ENCODE data around the gene NF1. TPM values are rescaled to one million over a fixed set of nuclear protein-coding genes. Genes with fewer than 3 reads are reported as not detected.
A peak's percentile ranks its signal among the peaks of the same experiment; 100 is the strongest.

Gene NF1
- total RNA-seq, 4 donors from 2014 or later = 15.6 to 48.4 (median 26.9) TPM

DNA sequence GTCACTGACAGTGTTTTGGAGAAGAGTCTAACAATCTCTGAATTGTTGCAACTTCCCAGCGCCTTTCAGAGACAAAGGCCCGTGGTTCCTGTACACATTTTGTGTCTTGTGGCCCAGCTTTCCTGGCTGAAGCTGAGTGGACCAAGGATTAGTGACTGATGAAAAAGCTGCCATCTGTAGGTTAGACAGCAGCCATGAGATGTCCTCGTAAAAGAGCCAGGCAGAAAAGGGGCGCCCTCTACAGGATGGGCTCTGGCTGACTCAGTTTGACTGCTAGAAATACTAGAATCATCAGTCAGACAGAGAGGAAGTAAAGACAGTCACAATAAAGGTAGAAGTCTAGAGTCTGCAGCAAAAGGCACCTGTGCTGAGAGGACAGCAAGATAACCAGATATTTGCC lies 26.5 kb upstream of the NF1 start:
- peak overlapping the region in 1 of 4 donors; percentile 8 for H3K27ac ChIP-seq
- no peaks in the 10 kb centered on the region for H3K36me3 ChIP-seq
- no peak overlapping the region for H3K4me3 ChIP-seq
- no peak for TF ChIP-seq POLR2A (IDR thresholded peaks at IDR 0.05)
- TF ChIP-seq, protein P1, sequence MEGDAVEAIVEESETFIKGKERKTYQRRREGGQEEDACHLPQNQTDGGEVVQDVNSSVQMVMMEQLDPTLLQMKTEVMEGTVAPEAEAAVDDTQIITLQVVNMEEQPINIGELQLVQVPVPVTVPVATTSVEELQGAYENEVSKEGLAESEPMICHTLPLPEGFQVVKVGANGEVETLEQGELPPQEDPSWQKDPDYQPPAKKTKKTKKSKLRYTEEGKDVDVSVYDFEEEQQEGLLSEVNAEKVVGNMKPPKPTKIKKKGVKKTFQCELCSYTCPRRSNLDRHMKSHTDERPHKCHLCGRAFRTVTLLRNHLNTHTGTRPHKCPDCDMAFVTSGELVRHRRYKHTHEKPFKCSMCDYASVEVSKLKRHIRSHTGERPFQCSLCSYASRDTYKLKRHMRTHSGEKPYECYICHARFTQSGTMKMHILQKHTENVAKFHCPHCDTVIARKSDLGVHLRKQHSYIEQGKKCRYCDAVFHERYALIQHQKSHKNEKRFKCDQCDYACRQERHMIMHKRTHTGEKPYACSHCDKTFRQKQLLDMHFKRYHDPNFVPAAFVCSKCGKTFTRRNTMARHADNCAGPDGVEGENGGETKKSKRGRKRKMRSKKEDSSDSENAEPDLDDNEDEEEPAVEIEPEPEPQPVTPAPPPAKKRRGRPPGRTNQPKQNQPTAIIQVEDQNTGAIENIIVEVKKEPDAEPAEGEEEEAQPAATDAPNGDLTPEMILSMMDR (IDR thresholded peaks at IDR 0.05) = peak in 2 of 6 experiments; percentile 10 to 40
- DNase-seq = no peak
- 56 to 68% methylated on average over 4 of the region's 4 CpGs for WGBS, 2 donors
- peaks cover 0 to 49% (median 16%) of the 10 kb centered on the region in 3 donors for H3K4me1 ChIP-seq
- no peaks in the 10 kb centered on the region for H3K9me3 ChIP-seq
- intact Hi-C loops (cut with DNase I) = no loop called here
- peaks cover 0 to 16% (median 0%) of the 10 kb centered on the region in 4 donors for H3K27me3 ChIP-seq

DNA sequence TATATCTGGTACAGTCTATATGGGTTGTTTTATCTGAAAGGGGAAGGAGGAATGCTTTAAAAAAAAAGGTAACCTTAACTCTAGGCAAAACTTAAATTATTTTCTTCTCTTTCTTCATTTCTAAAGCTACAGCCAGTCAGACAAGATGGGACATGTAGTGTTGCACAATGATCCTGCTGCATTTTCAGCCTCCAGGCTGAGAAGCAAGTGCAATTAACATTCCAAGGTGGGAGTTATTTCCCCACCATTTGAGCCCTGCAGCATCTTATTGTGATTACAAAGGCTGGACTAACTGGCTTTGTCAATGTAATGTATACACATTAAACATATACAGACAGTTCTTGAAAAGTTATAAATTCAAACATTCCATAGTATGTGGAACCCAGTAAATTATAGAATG lies 22.6 kb upstream of the NF1 start:
- H3K27ac ChIP-seq = no peak overlapping the region
- intact Hi-C loops (cut with DNase I) = no loop called here

DNA sequence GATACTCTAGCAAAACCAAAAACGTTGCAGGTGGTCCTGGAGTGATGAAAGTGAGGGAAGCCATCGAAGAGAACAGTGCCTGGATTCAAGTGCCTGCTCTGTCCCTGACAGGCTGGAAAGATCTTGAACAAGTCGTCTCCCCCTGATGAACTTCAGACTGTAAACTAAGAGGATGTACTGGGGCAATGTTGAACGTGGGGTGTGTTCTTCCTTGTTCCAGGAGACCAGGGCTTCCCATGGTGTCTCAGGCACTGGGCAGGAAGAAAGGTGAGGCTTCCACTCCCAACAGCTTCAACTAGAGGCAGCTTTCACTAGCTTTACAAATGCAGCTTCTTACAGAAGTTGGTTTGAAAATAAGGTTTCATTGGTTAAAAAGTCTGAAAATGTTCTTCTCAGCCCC lies 21.4 kb upstream of the NF1 start:
- H3K4me1 ChIP-seq = peaks cover 0 to 37% (median 5%) of the 10 kb centered on the region in 3 donors
- no peaks in the 10 kb centered on the region for H3K9me3 ChIP-seq
- peaks cover 0 to 7% (median 0%) of the 10 kb centered on the region in 4 donors for H3K27me3 ChIP-seq
- intact Hi-C loops (cut with DNase I) = no loop called here
- H3K27ac ChIP-seq = no peak overlapping the region
- no peak overlapping the region for H3K4me3 ChIP-seq
- 44 to 59% methylated on average over 4 of the region's 4 CpGs for WGBS, 2 donors
- TF ChIP-seq, protein P1 (IDR thresholded peaks at IDR 0.05) = no peak
- no peak for TF ChIP-seq POLR2A (IDR thresholded peaks at IDR 0.05)
- H3K36me3 ChIP-seq = no peaks in the 10 kb centered on the region
- DNase-seq = no peak

More for the DNA sequence above, 22.6 kb upstream of the NF1 start:
- peaks cover 0 to 7% (median 0%) of the 10 kb centered on the region in 4 donors for H3K27me3 ChIP-seq
- no peak overlapping the region for H3K4me3 ChIP-seq
- H3K36me3 ChIP-seq = no peaks in the 10 kb centered on the region
- H3K9me3 ChIP-seq = no peaks in the 10 kb centered on the region
- DNase-seq = no peak
- TF ChIP-seq, protein P1 (IDR thresholded peaks at IDR 0.05) = no peak
- TF ChIP-seq POLR2A (IDR thresholded peaks at IDR 0.05) = no peak
- peaks cover 0 to 49% (median 16%) of the 10 kb centered on the region in 3 donors for H3K4me1 ChIP-seq

DNA sequence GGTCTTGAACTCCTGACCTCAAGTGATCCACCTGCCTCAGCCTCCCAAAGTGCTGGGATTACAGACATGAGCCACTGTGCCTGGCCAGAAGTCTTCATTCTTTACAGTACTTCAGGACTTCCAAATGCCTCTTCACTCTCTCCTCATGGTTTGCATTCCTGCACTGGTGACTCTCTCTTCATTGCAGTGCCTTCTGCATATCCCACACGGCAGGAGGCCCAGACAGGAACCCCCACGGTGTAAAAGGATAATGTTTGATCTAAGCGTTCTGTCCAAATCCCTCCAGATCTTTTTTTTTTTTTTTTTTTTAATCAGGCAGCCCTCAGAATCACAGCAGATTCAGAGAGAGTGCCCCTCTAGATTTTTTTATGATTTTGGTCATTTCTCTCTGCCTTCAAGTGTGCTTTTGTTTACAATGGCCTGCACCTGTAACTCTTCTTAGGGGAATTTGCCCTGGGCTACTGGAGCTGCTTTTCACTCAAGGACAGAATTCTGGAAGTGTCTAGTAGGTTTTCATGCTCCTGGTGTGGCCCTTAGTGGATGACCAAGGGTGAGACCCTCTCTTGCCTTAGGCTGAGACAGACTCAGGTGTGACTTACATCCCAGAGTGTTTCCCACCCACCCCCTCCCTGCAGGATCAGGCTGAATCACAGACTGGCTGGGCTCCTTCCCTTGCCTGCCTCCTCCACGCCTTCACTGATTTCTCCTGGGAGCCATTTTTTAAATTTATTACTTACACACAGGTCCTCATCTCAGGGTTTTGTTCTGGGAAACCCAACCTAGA lies 19.8 kb upstream of the NF1 start:
- 42 to 45% methylated on average over 4 of the region's 4 CpGs for WGBS, 2 donors
- H3K9me3 ChIP-seq = no peaks in the 10 kb centered on the region
- H3K27ac ChIP-seq = no peak overlapping the region
- H3K36me3 ChIP-seq = no peaks in the 10 kb centered on the region
- intact Hi-C loops (cut with DNase I) = no loop called here
- no peak for TF ChIP-seq POLR2A (IDR thresholded peaks at IDR 0.05)
- TF ChIP-seq, protein P1 (IDR thresholded peaks at IDR 0.05) = no peak
- DNase-seq = no peak
- H3K4me1 ChIP-seq = peaks cover 0 to 21% (median 0%) of the 10 kb centered on the region in 3 donors
- H3K27me3 ChIP-seq = peaks cover 0 to 7% (median 0%) of the 10 kb centered on the region in 4 donors
- H3K4me3 ChIP-seq = no peak overlapping the region

DNA sequence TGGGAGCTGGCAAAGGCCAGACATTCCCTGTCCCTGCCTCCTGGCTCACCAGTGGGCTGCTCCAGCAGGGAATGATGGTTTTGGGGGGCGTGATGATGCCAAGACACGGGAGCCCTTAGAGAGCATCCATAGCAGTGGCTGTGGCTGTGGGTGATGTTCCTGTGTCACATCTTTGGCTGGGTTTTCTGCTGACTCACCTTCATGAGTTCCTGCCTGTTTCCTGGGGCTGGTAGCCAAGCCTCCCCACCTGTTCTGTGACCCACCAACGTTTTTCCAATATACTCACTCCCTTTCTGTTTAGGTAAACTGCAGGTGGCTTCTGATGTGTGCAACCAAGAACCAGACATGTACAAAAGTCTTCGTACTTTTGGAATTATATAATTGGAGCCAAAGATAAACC lies 16.5 kb upstream of the NF1 start:
- no peak for DNase-seq
- H3K4me3 ChIP-seq = no peak overlapping the region
- intact Hi-C loops (cut with DNase I) = no loop called here
- peaks cover 0 to 3% (median 0%) of the 10 kb centered on the region in 4 donors for H3K27me3 ChIP-seq
- no peaks in the 10 kb centered on the region for H3K36me3 ChIP-seq
- no peak overlapping the region for H3K27ac ChIP-seq
- TF ChIP-seq POLR2A (IDR thresholded peaks at IDR 0.05) = no peak
- TF ChIP-seq, protein P1 (IDR thresholded peaks at IDR 0.05) = no peak
- 41 to 55% methylated on average over 4 of the region's 4 CpGs for WGBS, 2 donors
- no peaks in the 10 kb centered on the region for H3K9me3 ChIP-seq
- H3K4me1 ChIP-seq = no peaks in the 10 kb centered on the region
